Activated CD8-positive, alpha-beta memory T cell treated with anti-CD3 and anti-CD28 coated beads, Interleukin-2, amount 50 U/mL, for 24 hours (primary cell): ENCODE results near the gene MAPK1IP1L.
"Not testable (repeated sequence)": the region's sequence is repeated elsewhere in the genome, so short reads cannot be mapped to it uniquely, and the experiment has no call there.

Source experiments
- DNase-seq: peaks from one replicate; pipeline ENCODE4 v3.0.0-alpha.2; 2020; ENCODE audit errors: extremely low read depth

MAPK1IP1L gene

GRCh38 chr14:55054098-55054497 lies 2.7 kb downstream of the MAPK1IP1L start:
- no peak for DNase-seq

DNA sequence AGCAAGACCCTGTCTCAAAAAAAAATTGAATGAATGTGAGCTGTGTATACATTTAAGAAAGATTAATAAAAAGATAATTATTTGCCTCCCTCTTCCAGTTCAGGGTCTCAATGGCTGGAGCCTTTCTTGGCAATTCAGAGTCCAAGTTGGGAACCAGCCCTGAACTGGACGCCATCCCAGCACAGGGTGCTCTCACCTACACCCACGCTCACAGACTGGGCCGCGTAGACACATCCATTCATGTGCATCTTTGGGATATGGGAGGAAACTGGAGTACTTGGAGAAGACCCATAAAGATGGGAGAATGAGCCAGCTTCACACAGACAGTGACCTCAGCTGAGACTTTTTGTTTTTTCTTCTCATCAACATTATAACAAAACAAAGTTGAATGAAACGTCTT lies 6.5 kb downstream of the MAPK1IP1L start:
- DNase-seq: no peak

DNA sequence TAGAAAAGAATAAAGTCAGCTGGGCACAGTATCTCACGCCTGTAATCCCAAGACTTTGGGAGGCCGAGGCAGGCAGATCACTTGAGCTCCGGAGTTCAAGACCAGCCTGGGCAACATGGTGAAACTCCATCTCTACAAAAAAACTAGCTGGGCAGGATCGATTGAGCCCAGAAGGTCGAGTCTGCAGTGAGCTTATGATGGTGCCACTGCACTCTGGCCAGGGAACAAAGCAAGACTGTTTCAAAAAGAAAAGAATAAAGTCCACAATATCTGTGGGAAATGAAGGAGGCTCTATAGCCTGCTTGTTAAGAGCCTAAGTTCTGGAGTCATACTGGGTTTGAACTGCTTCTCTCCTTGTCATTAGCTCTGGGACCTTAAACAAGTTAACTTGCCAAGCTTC lies 7.9 kb downstream of the MAPK1IP1L start:
- DNase-seq: no peak

DNA sequence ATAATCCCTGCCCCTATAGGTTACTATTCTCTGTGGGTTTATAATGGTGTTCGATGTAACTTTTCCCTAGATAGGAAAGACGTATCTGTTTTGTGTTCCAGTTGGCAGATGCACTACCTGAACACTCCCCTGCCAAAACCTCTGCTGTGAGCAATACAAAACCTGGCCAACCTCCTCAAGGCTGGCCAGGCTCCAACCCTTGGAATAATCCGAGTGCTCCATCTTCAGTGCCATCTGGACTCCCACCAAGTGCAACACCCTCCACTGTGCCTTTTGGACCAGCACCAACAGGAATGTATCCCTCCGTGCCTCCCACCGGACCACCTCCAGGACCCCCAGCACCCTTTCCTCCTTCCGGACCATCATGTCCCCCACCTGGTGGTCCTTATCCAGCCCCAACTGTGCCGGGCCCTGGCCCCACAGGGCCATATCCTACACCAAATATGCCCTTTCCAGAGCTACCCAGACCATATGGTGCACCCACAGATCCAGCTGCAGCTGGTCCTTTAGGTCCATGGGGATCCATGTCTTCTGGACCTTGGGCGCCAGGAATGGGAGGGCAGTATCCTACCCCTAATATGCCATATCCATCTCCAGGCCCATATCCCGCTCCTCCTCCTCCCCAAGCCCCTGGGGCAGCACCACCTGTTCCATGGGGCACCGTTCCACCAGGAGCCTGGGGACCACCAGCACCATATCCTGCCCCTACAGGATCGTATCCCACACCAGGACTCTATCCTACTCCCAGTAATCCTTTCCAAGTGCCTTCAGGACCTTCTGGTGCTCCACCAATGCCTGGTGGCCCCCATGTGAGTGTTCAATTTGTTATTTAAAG lies 11.3 kb downstream of the MAPK1IP1L start:
- no peak for DNase-seq

DNA sequence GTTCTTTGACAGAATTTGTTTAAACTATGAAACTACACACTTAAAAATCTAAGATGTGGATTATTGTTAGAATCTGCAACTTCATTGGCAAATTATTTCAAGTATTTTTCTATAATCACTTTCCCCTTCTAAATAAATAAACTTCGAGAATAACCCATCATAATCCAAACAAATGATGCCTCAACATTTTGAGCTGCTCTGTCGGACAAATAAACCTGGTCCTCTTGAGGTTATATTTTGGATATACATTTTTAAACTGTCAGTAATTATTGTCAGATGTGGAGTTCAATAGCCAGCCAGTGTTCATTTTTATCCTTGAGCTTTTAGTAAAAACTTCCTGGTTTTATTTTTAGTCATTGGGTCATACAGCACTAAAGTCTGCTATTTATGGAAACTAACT lies 13.4 kb downstream of the MAPK1IP1L start:
- not testable (repeated sequence) for DNase-seq

DNA sequence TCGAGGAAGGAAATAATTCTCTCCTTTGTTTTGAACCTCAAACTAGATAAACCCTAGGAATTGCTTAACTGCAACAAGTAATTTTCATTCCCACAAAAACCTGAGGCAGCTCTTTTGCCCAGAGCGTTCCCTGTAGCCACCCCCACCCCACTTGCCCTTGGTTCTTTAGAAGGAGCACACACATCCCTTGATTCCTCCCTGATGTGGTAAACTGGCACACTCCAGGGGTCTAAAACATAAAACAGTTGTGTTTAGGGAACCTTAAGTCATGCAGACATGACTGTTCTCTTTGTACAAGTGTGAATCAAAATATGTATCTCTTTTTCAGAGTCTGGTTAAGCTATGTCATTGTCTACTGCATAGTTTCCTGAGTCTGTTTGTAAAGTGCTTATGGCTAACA lies 14.0 kb downstream of the MAPK1IP1L start:
- no peak for DNase-seq

- DNase-seq: no peak
Observed at GRCh38 chr14:55066223-55066622, 14.8 kb downstream of the MAPK1IP1L start.

DNA sequence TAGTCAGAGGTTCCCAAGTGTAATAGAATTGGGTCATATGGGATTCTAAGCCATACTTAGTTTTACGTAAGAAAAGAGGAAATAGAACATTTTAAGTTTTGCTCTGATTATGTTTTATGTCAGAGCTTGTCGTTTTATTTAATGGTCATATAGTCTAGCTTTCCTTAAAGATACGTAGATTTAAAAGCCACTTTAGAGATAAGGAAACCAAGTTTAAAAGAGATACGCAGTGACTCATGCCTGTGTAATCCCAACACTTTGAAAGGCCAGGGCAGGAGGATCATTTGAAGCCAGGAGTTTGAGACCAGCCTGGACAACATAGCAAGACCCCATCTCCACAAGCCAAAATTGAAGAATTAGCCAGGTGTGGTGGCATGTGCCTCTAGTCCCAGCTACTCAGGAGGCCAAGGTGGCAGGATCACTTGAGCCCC lies 19.5 kb downstream of the MAPK1IP1L start:
- DNase-seq: no peak

- DNase-seq: no peak
Observed at GRCh38 chr14:55071870-55072640, 20.6 kb downstream of the MAPK1IP1L start.

DNA sequence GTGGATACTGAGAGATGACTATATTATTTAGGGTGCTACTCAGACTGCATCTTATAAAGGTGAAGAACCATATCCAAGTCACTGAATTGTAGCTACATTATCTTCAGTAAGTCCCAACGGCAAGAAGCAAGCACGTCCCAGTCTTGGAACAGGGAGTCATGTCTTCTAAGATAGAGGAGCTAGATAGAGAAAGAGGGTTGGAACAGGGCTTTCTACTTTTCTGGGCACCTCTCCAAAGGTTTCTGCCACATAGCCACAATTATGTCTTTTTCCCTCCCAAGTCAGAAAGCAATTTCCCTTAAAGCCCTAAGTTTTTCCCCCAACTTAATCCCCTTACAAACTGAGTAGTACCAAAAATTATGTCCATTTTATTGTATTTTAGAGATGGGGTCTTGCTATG lies 22.4 kb downstream of the MAPK1IP1L start:
- no peak for DNase-seq

- no peak for DNase-seq
Observed at GRCh38 chr14:55074662-55075061, 23.2 kb downstream of the MAPK1IP1L start.

GRCh38 chr14:55075628-55076175 lies 24.3 kb downstream of the MAPK1IP1L start:
- DNase-seq: no peak

DNA sequence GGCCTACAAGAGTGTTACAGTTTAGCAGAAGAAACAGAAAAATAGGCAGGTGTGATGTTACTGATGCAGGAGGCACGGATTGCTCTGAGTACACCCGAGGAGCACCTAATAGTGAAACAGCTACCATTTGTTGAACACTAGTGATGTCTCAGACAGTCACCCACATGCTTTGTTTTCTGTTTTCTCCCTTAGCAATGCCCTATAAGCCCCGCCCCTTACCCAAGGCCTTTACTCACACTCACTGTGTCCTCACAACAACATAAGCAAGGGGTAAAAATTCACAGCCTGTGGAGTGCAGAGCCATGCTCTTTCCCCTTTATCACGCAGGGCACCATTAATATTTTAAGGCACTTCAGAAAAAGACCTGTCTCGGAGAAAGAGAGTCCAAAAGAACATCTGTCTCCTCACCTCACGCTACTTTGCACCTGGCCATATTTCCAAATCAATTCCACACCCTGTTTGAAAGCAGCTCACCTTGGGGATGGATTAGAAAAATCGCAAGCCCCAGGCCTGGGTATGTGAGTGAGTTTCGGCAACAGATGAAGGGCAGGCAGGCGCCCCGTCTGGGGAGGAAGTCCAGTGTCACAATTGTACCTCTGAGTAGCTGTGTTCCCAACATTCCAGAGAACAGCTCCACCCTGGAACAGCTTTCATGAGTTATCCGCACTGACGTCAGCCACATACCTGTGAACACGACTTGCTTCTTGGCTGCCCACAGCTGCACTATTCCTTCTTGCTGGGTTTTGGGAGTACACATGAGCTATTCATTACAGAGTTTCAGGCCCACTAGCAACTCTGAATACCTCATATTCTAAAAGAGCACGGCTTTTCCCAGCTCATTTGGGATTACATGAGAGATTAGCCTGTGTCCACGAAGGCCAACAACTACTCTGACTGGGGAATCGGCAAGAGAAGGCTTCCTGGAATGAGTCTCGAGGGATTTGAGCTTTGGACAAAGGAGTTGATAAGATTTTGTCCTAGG lies 26.0 kb downstream of the MAPK1IP1L start:
- DNase-seq: no peak

GRCh38 chr14:55079961-55080360 lies 28.5 kb downstream of the MAPK1IP1L start:
- not testable (repeated sequence) for DNase-seq

- DNase-seq: no peak
Observed at GRCh38 chr14:55084401-55085059, 33.1 kb downstream of the MAPK1IP1L start.

DNA sequence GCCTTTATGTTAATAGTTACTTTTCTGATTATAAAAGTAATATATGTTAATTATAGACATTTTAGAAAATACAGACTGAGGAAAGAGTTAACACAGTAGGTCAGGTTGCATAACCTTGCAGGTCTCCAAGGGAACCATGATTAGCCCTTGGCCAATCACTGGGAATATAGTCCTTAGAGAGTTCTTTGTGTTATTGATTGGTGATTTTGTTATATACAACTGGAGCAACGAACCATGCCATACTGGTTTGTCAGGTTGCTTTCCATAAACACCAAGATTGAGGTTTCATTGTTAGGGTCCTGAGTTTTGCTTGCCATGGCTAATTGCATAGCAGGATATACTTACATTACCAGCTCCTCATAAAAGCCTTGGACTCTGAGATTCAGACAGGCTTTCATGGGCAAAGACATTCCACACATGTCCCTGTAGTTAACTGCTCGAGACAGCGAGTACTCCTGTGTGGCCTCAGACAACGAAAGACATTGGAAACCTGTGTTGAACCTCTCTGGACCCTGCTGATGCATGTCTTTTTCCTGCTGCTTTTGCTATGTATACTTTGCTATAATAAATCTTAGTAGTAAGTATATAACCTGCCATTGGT lies 33.7 kb downstream of the MAPK1IP1L start:
- DNase-seq: no peak

DNA sequence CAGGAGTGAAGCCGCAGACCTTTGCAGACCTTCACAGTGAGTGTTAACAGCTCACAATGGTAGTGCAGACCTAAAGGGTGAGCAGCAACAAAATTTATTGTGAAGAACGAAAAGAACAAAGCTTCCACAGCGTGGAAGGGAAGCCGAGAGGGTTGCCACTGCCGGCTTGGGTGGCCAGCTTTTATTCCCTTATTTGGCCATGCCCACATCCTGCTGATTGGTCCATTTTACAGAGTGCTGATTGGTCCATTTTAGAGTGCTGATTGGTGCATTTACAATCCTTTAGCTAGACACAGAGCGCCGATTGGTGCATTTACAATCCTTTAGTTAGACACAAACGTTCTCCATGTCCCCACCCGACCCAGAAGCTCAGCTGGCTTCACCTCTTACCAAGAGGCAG lies 35.5 kb downstream of the MAPK1IP1L start:
- no peak for DNase-seq

DNA sequence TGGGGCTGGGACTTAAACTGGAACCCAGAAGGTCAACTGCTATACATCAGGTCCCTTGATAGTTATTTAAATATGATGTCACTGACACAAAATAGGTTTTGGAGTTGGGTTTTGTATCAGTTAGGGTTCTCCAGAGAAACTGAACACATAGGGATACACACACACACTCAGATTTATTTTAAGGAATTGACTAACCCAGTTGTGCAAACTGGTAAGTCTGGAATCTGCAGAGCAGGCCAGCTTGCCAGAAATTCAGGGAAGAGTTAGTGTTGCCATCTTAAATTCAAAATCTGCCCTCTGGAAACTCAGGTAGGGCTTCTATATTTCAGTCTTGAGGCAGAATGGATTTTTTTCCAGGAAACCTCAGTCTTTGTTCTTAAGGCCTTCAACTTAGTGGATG lies 36.9 kb downstream of the MAPK1IP1L start:
- no peak for DNase-seq

- DNase-seq: no peak
Observed at GRCh38 chr14:55092341-55092740, 40.9 kb downstream of the MAPK1IP1L start.

- DNase-seq: no peak
Observed at GRCh38 chr14:55094292-55095157, 43.1 kb downstream of the MAPK1IP1L start.
